HUES64 (cell line): ENCODE results near the gene DNAH14.
"Not testable (repeated sequence)": the region's sequence is repeated elsewhere in the genome, so short reads cannot be mapped to it uniquely, and the experiment has no call there.

Source experiments
- H3K27ac ChIP-seq: 2 replicates; pipeline ENCODE4 v1.7.0; 2013; ENCODE audit warnings: low read depth, low read length, inconsistent platforms
- H3K27me3 ChIP-seq: 2 replicates; pipeline ENCODE4 v1.6.1; 2013; ENCODE audit warnings: mild to moderate bottlenecking, low read length; ENCODE audit not compliant: insufficient read depth
- H3K36me3 ChIP-seq: 2 replicates; pipeline ENCODE4 v1.6.1; 2013; ENCODE audit warnings: mild to moderate bottlenecking, low read length; ENCODE audit not compliant: insufficient read depth
- H3K4me1 ChIP-seq: 2 replicates; pipeline ENCODE4 v1.6.1; 2013; ENCODE audit warnings: mild to moderate bottlenecking, low read length, moderate library complexity; ENCODE audit not compliant: insufficient read depth
- H3K4me3 ChIP-seq: 2 replicates; pipeline ENCODE4 v1.5.1; 2013; ENCODE audit warnings: mild to moderate bottlenecking, low read length, moderate library complexity
- H3K9ac ChIP-seq: 2 replicates; pipeline ENCODE4 v1.6.1; 2013; ENCODE audit warnings: mild to moderate bottlenecking, low read depth, low read length
- H3K9me3 ChIP-seq: 2 replicates; pipeline ENCODE4 v1.6.1; 2013; ENCODE audit warnings: low read depth, low read length; ENCODE audit not compliant: insufficient read depth
- WGBS: fragments of 150-250, 120-280 bp; methylation state at CpG from one replicate; pipeline ENCODE4 v1.1.7; 2013; ENCODE audit warnings: missing lambda C conversion rate; 5-methylcytosine and 5-hydroxymethylcytosine counted together

Gene DNAH14

DNA sequence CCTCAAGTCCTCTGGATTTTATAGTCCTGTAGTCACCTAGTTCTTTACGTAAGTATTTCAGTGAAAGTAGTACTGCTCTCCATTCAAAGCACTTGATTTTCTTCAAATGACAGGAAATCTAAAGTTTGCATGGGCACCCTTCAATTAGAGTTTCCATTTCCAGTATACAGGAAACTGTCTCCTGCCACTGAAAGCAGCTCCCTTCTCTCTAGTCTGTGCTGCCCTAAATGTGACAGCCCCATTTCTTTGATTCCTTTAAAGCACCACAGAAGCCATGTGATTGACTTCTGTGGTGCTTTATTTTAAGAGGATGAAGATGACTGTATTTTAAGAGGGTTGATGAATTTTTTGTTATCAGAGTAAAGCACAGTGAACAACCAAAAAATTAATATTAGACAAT is 226.1 kb downstream of the DNAH14 start:
- Histone ChIP-seq H3K4me3 (no peak overlapping the region), H3K4me1 (no peaks in the 10 kb centered on the region), H3K9me3 (no peaks in the 10 kb centered on the region), H3K9ac (no peak overlapping the region), H3K27ac (no peak overlapping the region), H3K27me3 (no peaks in the 10 kb centered on the region), H3K36me3 (no peaks in the 10 kb centered on the region)
- 97% methylated on average over 1 of the region's 1 CpG for WGBS

DNA sequence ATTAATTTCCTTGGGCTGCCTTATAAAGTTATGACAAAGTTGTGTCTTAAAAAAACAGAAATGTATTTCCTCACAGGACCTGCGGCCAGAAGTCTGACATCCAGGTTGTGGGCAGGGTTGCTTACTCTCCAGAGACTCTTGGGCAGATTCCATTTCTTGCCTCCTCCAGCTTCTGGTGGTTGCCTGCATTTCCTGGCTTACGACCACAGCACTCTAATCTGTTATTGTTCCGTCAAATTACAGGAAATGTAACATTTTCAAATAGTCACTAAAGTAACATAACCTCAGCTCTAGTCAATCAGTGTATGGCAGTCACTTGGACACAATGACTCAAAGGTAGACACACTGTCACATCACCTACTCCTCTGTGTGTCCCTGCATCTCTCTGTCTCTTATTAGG is 226.8 kb downstream of the DNAH14 start:
- no peaks in the 10 kb centered on the region for H3K36me3 ChIP-seq
- H3K27ac ChIP-seq = no peak overlapping the region
- 95% methylated on average over 3 of the region's 3 CpGs for WGBS
- no peaks in the 10 kb centered on the region for H3K27me3 ChIP-seq
- H3K4me1 ChIP-seq = no peaks in the 10 kb centered on the region
- no peaks in the 10 kb centered on the region for H3K9me3 ChIP-seq
- H3K4me3 ChIP-seq = no peak overlapping the region
- no peak overlapping the region for H3K9ac ChIP-seq

DNA sequence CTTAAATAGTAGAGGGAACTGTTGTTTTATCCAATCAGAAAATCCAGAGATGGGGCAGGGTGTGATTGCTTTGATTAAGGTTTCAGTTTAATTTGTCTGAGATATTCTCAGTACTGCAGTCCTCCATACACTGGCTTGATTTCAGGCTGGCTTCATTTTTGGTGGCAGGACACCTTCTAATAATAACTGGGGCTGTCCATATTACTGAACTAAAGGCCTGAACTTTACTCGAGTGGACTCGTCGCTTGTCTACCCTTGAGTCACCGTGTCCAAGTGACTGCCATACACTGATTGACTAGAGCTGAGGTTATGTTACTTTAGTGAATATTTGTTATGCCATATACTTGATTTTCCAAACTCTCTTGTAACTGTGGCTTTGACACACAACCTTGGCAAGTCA is 228.8 kb downstream of the DNAH14 start:
- no peak overlapping the region for H3K9ac ChIP-seq
- no peaks in the 10 kb centered on the region for H3K27me3 ChIP-seq
- 95% methylated on average over 4 of the region's 4 CpGs for WGBS
- H3K9me3 ChIP-seq = no peaks in the 10 kb centered on the region
- no peaks in the 10 kb centered on the region for H3K36me3 ChIP-seq
- H3K27ac ChIP-seq = no peak overlapping the region
- H3K4me1 ChIP-seq = no peaks in the 10 kb centered on the region
- H3K4me3 ChIP-seq = no peak overlapping the region

DNA sequence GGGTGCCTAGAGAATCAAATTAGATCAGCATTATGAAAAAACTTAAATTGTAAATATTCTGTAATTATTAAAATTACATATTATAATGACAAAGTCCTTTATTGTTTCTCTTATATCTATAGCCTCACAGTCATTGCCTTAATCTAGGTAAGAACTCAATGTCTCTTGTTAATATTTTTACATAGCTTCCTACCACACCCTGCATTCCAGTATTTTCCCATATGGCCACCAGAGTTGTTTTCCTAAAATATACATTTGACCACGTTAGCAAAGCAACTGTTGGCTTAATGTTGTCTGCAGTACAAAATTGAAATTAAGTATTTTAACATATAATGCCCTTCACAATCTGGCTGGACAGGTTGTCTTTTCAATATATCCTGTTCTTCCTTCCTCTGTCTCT is 230.3 kb downstream of the DNAH14 start:
- H3K9me3 ChIP-seq = no peaks in the 10 kb centered on the region
- H3K27me3 ChIP-seq = no peaks in the 10 kb centered on the region
- H3K9ac ChIP-seq = no peak overlapping the region
- no peaks in the 10 kb centered on the region for H3K4me1 ChIP-seq
- no peak overlapping the region for H3K27ac ChIP-seq
- WGBS = no CpG with 5 or more reads among the region's 1 CpG
- no peak overlapping the region for H3K4me3 ChIP-seq
- H3K36me3 ChIP-seq = no peaks in the 10 kb centered on the region

DNA sequence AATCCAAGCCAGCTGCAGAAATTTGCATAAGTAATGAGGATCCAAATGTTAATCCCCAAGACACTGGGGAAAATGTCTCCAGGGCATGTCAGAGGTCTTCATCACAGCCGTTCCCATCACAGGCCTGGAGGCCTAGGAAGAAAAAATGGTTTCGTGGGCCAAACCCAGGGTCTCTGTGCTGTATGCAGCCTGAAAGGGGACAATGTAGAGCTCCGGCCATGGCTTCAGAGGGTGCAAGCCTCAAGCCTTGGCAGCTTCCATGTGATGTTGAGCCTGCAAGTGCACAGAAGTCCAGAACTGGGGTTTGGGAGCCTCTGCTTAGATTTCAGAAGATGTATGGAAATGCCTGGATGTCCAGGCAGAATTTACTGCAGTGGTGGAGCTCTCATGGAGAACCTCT is 247.9 kb downstream of the DNAH14 start:
- not testable (repeated sequence) for H3K27ac ChIP-seq, H3K27me3 ChIP-seq, H3K36me3 ChIP-seq, H3K9ac ChIP-seq, H3K4me3 ChIP-seq, H3K4me1 ChIP-seq
- WGBS = 91% methylated on average over 3 of the region's 3 CpGs
- H3K9me3 ChIP-seq = peaks cover 55% of the 10 kb centered on the region

DNA sequence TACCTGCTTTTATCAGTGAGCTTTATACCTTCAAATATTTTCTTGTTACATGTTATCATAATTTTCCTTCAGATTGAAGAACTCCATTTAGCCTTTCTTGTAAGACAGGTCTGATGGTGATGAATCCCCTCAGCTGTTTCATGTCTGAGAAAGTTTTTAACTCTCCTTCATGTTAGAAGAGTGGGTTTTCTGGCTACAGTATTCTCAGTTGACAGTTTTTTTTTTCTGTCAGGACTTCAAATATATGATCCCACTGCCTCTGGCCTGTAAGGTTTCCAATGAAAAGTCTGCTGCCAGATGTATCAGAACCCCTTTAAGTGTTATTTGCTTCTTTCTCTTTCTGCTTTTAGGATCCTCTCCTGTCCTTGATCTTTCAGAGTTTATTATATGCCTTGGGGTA is 250.2 kb downstream of the DNAH14 start:
- Histone ChIP-seq H3K9me3 (peaks cover 55% of the 10 kb centered on the region), H3K27ac (no peak overlapping the region), H3K4me3 (no peak overlapping the region), H3K36me3 (no peaks in the 10 kb centered on the region), H3K4me1 (no peaks in the 10 kb centered on the region), H3K9ac (no peak overlapping the region), H3K27me3 (no peaks in the 10 kb centered on the region)

DNA sequence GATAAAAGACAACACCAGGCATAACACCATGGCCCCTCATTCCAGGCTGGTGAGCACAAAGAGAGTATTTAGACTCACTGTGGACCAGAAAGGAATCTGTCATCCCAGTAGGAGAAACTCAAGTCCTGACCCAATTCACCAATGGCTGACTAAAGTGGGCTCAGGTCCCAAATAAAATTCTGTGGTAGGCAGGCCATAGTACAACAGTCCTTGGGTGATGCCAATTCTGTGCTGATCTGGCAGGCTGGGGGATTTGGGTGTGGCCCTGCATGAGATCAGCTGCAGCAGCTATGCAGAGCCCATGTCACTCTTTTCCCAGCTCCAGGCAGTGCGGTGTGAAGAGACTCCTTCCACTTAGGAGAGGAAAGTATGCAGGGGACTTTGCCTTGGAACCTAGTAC is 253.2 kb downstream of the DNAH14 start:
- Histone ChIP-seq H3K36me3 (no peaks in the 10 kb centered on the region), H3K9me3 (peaks cover 32% of the 10 kb centered on the region), H3K4me1 (no peaks in the 10 kb centered on the region), H3K9ac (no peak overlapping the region), H3K27ac (no peak overlapping the region), H3K4me3 (no peak overlapping the region), H3K27me3 (no peaks in the 10 kb centered on the region)
- WGBS = 94% methylated on average over 1 of the region's 1 CpG

DNA sequence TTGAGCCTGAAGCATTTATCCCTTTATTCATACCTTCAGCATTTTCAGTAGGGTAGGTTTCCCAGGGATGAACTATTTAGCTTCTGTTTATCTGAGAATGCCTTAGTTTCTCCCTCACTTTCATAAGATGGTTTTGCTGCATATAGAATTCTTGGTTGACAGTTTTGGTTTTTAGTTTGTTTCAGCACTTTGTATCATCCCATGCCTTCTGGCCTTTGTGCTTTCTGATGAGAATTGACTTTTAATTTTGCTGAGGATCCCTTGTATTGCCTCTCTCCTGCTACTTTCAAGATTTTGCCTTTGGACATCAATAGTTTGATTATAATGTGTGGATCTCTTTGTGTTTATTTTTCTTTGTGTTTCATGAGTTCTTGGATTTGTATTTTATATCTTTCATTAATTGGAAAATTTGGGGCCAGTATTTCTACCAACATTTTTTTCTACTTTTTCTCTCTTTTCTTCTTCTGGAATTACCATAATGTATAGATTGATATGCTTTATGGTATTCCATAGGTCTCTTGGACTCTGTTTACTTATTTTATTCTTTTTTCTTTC is 261.8 kb downstream of the DNAH14 start:
- Histone ChIP-seq H3K4me1 (no peaks in the 10 kb centered on the region), H3K27me3 (no peaks in the 10 kb centered on the region), H3K9me3 (peaks cover 16% of the 10 kb centered on the region; the same call in 1 of the 2 replicates), H3K36me3 (no peaks in the 10 kb centered on the region), H3K4me3 (no peak overlapping the region), H3K9ac (no peak overlapping the region), H3K27ac (no peak overlapping the region)

DNA sequence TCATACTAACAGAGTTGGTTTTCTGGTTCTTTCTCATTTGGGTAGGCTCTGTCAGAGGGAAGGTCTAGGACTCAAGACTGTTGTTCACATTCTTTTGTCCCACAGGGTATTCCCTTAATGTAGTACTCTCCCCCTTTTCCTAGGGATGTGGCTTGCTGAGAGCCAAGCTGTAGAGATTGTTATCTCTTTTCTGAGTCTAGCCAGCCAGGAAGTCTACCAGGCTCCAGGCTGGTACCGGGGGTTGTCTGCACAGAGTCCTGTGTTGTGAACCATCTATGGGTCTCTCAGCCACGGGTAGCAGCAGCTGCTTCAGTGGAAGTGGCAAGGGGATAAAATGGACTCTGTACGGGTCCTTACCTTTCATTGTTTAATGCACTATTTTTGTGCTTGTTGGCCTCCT is 272.0 kb downstream of the DNAH14 start:
- Histone ChIP-seq H3K9me3 (peaks cover 2% of the 10 kb centered on the region; the same call in 1 of the 2 replicates), H3K4me1 (no peaks in the 10 kb centered on the region), H3K27ac (no peak overlapping the region), H3K36me3 (no peaks in the 10 kb centered on the region), H3K9ac (no peak overlapping the region), H3K4me3 (no peak overlapping the region), H3K27me3 (no peaks in the 10 kb centered on the region)
- WGBS = 86% methylated on average over 3 of the region's 3 CpGs

DNA sequence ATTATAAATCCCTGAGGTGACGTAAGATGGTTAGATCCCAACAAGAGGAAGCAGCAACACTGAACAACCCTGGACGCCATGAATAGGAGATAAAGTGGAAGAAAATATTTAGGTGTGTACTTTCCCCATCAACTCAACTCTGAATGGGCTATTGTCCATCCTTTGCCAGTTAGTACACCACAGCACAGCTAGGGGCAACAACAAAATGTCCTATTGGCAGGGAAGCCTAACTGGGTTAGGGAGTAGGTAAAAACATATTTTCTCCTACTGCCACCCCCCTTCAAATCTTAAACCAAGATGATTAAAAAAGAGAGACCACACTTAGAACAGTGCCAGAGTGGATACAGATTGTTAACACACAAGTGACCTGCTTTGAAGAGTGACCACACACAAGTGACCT is 278.3 kb downstream of the DNAH14 start:
- no peaks in the 10 kb centered on the region for H3K27me3 ChIP-seq
- H3K4me3 ChIP-seq = no peak overlapping the region
- H3K27ac ChIP-seq = no peak overlapping the region
- no peaks in the 10 kb centered on the region for H3K4me1 ChIP-seq
- H3K36me3 ChIP-seq = no peaks in the 10 kb centered on the region
- no peak overlapping the region for H3K9ac ChIP-seq
- 93% methylated on average over 2 of the region's 2 CpGs for WGBS
- peaks cover 24% of the 10 kb centered on the region for H3K9me3 ChIP-seq

DNA sequence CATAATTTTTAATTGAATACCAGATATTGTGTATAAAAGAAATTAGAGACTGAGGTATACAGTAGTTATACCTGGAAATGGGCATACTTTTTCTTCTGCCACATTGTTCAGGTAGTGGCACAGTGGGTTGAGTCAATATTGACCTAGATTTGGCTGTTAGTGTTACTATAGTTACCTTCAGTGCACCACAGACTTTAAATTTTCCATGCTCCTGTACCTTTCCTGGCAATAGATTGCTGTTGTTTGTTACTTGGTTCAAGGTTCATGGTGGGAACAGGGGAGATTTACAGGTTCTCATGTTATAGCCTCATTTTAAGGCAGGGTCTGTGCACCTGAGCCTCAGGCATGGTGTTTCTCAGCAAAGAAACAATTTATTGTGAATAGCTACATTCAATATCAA is 279.7 kb downstream of the DNAH14 start:
- Histone ChIP-seq H3K4me1 (no peaks in the 10 kb centered on the region), H3K9me3 (peaks cover 24% of the 10 kb centered on the region), H3K9ac (no peak overlapping the region), H3K27me3 (no peaks in the 10 kb centered on the region), H3K4me3 (no peak overlapping the region), H3K36me3 (no peaks in the 10 kb centered on the region), H3K27ac (no peak overlapping the region)

DNA sequence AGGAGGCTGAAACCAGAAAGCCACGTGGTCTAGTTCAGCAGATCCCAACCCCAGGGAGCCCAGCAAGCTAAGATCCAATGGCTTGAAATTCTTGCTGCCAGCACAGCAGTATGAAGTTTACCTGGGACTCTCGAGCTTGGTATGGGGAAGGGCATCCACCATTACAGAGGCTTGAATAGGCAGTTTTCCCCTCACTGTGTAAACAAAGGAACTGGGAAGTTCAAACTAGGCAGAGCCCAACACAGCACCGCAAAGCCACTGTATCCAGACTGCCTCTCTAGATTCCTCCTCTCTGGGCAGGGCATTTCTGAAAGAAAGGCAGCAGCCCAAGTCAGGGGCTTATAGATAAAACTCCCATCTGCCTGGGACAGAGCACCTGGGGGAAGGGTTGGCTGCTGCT is 280.7 kb downstream of the DNAH14 start:
- WGBS = 64% methylated on average over 3 of the region's 3 CpGs

More for the DNA sequence above, 280.7 kb downstream of the DNAH14 start:
- H3K27ac ChIP-seq, H3K36me3 ChIP-seq, H3K9ac ChIP-seq, H3K4me3 ChIP-seq, H3K27me3 ChIP-seq, H3K4me1 ChIP-seq: not testable (repeated sequence)
- peaks cover 24% of the 10 kb centered on the region for H3K9me3 ChIP-seq
